Measurements from ENCODE around the gene NOL3.

DNA sequence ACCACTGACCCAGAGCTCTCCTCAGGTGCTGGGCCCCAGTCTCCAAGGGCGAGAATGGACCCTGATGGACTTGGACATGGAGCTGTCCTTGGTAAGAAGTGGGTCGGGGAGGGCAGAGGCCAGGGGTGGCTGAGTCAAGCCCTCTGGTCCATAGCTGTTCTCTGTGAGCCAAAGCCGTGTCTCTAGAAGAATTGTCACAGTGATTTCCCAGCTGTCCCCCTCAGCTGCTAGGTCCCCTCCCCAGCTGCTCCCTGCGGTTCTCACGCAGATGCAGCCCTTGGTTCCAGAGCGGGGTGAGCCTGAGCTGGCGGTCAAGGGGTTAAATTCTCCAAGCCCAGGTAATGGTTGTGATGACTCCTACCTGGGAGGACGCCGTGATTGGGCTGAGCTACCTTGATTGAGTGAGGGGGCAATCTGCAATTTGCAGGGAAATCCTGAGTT lies 1.3 kb upstream of the NOL3 start:
- no peak for TF ChIP-seq EZH2phosphoT487 (IDR thresholded peaks at IDR 0.05; ENCODE audit: borderline replicate concordance, low read depth)
- TF ChIP-seq, protein P1, sequence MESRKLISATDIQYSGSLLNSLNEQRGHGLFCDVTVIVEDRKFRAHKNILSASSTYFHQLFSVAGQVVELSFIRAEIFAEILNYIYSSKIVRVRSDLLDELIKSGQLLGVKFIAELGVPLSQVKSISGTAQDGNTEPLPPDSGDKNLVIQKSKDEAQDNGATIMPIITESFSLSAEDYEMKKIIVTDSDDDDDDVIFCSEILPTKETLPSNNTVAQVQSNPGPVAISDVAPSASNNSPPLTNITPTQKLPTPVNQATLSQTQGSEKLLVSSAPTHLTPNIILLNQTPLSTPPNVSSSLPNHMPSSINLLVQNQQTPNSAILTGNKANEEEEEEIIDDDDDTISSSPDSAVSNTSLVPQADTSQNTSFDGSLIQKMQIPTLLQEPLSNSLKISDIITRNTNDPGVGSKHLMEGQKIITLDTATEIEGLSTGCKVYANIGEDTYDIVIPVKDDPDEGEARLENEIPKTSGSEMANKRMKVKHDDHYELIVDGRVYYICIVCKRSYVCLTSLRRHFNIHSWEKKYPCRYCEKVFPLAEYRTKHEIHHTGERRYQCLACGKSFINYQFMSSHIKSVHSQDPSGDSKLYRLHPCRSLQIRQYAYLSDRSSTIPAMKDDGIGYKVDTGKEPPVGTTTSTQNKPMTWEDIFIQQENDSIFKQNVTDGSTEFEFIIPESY (IDR thresholded peaks at IDR 0.05; ENCODE audit: borderline replicate concordance, low read depth), result no peak
- TF ChIP-seq, protein P2, sequence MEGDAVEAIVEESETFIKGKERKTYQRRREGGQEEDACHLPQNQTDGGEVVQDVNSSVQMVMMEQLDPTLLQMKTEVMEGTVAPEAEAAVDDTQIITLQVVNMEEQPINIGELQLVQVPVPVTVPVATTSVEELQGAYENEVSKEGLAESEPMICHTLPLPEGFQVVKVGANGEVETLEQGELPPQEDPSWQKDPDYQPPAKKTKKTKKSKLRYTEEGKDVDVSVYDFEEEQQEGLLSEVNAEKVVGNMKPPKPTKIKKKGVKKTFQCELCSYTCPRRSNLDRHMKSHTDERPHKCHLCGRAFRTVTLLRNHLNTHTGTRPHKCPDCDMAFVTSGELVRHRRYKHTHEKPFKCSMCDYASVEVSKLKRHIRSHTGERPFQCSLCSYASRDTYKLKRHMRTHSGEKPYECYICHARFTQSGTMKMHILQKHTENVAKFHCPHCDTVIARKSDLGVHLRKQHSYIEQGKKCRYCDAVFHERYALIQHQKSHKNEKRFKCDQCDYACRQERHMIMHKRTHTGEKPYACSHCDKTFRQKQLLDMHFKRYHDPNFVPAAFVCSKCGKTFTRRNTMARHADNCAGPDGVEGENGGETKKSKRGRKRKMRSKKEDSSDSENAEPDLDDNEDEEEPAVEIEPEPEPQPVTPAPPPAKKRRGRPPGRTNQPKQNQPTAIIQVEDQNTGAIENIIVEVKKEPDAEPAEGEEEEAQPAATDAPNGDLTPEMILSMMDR (IDR thresholded peaks at IDR 0.05), result no peak
- TF ChIP-seq, protein P3, sequence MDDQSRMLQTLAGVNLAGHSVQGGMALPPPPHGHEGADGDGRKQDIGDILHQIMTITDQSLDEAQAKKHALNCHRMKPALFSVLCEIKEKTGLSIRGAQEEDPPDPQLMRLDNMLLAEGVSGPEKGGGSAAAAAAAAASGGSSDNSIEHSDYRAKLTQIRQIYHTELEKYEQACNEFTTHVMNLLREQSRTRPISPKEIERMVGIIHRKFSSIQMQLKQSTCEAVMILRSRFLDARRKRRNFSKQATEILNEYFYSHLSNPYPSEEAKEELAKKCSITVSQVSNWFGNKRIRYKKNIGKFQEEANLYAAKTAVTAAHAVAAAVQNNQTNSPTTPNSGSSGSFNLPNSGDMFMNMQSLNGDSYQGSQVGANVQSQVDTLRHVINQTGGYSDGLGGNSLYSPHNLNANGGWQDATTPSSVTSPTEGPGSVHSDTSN (IDR thresholded peaks at IDR 0.05), result no peak
- TF ChIP-seq POLR2AphosphoS5 (IDR thresholded peaks at IDR 0.05; ENCODE audit: low read depth, low read length), result no peak
- no peak for TF ChIP-seq MAX (IDR thresholded peaks at IDR 0.05; ENCODE audit: low read depth)
- no peak for TF ChIP-seq RAD21 (IDR thresholded peaks at IDR 0.05; ENCODE audit: low read length)
- TF ChIP-seq USF2 (IDR thresholded peaks at IDR 0.05; ENCODE audit: borderline replicate concordance, low read depth, low read length), result no peak
- no peak for TF ChIP-seq EP300 (IDR thresholded peaks at IDR 0.05; ENCODE audit: borderline replicate concordance in 1 of 2, low read depth in 1 of 2, low read length in 1 of 2)
- no peak for TF ChIP-seq SMC3 (IDR thresholded peaks at IDR 0.05; ENCODE audit: low read depth, low read length)
- TF ChIP-seq GABPA (IDR thresholded peaks at IDR 0.05; ENCODE audit: low read depth), result no peak
